GM21360 (cell line): ENCODE results near the gene GART.
A peak's percentile ranks its signal among the peaks of the same experiment; 100 is the strongest.
"Not testable (repeated sequence)": the region's sequence is repeated elsewhere in the genome, so short reads cannot be mapped to it uniquely, and the experiment has no call there.

Experiments used
- ATAC-seq: cut with Tn5 transposase; IDR thresholded peaks from one replicate; pipeline ENCODE4 v1.9.1; 2021; ENCODE audit warnings: mild to moderate bottlenecking, moderate library complexity; ENCODE audit not compliant: unreplicated experiment

Gene GART

DNA sequence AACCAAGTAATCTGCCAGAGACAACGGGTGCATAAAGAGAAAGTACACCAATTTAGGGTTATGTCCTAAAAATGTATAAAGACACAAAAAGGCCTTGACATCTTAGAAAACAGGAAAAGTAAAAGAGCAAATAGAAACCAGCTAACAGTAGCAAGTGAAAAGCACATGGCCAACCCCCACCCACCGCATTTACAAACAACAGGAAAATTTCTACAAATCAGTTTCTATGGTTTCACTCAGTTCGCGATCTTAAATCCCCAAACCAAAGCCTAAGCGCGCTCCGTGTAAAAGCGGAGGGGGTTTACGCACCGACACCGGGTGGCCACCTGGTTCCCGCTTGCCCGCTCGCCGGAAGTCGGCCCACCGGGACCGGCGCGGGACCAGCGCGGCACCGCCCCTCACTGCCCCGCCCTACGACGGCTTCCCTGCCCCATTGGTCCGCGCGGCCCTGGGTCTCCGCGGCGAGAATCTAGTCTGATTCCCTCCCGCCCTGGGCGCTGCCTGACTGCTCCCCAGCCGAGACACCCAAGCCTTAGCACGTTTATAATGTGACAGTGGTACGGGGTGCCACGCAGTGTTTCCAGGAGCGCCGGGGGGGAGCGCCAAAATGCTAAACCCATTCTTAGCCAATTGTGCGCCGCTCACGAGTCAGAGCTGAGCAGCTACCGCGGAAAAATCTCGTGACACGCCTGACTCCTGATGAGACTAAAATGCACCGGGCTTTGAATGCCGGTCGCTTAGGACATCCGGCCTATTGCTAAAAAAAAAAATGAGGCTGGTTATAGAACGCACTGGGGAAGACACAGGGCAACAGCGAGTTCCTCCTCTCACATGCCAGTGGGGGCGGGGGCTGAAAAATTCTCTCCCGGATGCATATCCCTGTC, at the start of gene GART:
TSS of gene GART (minus strand) at position 362 of the 884 bp plus-strand sequence. CDS start 2,802 bp downstream, outside the sequence.
- peak; percentile 50 for ATAC-seq

DNA sequence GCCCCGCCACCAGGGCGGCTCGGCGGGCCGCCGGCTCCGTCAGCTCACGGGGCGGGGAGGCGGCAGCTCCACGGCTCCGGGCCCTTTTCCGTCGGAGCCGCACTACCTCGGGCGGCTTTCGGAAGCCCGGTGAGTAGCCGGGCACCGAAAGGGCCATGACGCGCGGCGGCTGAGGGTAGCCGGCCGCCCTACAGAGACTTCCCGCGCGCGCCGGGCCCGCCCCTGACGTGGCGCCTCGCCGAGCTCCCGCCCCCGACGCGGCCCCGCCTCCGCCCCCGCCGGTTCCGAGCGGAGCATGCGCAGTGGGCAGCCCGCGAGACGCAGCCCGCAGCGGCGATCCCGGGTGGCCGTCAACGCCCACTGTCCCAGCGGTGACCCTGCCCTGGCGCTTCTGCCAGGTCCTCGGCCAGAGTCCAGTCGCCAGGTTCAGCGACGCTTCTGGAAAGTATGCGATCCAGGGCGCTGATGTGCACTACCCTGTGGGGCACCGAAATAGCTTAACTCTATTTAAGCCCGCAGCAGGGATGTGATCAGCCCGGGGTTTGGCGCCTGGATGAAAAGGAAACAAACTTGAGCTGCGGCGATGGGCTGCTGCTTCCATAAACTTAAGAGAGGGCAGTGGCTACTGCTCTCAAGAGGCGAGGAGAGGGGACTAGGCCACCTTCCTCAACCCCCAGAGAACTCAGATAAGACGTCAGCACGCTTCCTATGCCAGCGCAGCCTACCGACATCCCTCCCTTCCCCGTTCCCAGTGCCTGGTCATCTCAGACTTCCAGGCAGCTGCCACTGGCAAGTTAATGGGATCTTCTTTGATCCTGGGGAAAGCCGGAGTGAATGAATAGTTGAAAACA, 46.8 kb upstream of the GART start, which contains the start of gene DONSON:
TSS of gene DONSON (minus strand) at position 200 of the 851 bp plus-strand sequence. CDS start at position 157, 43 bp downstream.
- ATAC-seq, result peak; percentile 74

DNA sequence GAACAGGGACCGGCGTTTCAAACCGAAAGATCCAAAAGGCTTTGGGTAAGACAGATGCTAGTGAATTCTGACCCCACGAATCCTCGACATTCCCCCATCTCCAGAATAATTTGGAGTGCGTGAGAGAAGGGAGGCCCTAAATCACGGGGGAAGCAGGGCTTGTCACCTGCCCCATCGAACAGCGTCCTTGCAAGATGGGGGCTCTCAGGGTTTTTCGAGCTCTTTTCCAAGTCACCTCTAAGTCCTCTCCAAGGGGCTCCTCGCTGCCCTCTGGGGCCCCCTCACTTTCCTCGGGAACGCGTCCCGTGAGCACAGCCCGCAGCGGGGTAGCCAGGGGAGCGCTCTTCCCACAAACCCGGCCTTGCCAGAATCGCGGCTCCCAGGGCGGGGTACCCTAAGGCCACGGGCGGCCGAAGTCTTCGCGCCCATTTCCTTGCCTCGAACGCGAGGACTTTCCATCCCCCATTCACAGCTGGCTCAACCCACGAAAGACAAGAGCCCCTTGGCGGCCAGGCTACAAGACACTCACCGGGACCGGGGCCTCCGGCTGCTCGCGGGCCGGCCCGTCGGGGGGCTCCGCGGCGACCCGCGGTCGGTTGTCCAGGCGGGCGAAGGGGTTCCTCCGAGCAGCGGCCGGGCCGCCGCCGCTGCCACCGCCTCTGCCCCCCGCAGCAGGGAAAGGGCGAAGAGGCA, 46.0 kb upstream of the GART start:
- ATAC-seq, result peak; percentile 4

DNA sequence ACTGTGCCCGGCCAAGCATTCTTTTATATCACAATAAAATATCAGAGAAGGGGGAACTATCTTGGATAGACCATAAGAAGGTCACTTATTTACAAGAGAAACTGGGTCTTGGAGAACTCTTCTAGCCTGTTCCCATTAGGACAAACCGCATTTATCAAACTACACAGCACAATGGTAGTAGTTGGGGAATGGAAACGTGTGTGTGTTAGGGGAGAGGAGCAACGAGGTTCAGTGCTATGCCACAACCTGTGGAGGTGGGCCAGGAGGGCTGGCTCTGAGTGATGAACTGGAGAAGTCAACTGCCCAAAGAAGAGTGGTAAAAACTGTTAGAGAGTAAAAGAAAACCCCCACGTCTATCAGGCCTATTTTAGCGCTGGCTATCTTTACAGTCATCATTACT, 45.0 kb upstream of the GART start:
- no peak for ATAC-seq

DNA sequence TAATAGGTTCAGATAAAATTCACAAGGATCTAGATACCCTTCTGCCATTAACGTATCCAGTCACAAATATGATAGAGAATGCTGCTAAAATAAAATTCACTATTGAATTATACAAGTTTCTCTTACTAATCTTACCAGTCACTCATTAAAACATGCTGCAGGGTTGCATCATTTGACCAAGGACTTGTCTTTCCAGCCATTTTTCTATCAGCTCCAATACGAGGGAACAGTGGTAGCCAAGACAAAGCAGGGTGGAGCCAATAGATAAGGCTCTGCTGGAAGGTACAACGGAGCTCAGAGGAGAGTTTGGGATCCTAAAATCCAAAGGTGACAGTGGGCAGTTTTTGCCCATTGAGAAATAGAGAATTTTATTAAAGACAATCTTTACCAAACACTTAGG, 42.5 kb upstream of the GART start:
- no peak for ATAC-seq

DNA sequence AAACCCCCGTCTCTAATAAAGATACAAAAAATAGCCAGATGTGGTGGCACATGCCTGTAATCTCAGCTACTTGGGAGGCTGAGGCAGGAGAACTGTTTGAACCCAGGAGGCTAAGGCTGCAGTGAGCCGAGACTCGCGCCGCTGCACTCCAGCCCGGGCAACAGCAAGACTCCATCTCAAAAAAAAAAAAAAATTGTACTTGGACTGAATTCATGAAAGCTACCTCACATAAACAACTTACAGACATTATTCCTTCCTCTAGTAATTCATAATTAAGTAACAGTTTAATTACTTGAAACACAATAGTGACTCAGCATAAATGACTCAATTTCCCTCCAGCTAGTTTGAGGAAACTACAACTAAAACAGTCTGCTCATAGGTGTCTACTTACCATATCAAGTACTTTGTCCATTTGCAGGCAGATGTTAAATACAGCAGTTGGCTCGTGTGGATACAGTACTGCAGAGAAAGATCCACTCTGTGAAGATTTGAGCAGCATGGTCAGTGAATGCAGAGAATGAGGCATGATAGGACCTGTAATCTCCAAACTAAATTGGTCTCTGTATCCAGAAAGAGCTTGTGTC, 37.1 kb upstream of the GART start:
- ATAC-seq, result no peak

DNA sequence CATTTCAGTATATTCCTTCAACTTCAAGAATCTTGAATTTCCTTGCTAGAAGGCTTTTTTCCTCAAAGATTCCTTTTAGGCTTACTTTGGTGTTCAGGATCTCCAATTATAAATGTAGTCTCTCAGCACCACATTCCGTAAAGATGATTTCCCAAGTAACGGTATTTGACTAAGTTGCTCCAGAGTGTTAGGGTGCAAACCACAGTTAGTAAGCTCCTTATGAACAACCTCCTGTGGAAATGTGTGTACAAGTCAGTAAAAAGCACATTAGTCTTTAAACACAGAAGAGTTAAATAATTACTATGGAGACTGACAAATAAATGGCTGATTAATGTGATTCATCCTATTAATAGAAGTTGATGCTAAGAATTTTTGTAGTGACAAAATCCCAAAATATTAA, 36.3 kb upstream of the GART start:
- ATAC-seq, result no peak

DNA sequence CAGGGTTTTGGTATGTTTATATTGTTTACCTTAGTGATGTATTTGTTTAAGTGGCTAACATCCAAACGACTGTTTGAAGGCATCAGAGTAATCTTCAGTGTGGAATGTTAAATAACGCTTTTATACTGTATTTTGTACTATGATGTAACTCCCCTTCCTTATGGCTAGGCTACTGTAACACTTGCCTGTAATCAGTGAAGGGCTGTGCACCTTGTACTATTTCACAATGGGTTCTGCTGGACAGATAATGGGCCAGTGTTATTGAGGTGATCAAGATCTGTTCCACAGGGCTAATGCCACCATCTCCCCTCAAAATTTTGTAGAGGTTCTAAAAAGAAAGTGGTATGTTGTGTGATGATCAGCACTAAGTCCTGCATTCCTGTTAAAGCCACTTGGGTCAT, 34.8 kb upstream of the GART start:
- not testable (repeated sequence) for ATAC-seq

DNA sequence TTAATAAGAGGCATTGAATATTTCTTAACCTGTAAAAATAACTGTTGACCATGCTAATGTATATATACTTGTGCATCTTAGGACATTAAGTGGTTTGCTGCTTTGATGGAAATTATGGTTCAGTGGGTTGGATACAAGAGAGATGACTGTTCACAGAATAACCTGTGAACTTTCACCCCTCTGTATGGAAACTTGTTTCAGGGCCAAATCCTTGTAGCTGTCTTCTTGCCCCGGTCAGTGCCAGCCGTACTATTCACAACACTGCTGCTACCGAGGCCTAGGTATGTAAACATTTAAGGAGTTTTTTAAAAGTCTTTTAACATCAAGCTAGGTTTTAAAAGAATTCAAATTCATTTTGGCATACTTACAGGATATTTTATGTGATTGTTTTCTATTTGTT, 30.4 kb upstream of the GART start:
- no peak for ATAC-seq

DNA sequence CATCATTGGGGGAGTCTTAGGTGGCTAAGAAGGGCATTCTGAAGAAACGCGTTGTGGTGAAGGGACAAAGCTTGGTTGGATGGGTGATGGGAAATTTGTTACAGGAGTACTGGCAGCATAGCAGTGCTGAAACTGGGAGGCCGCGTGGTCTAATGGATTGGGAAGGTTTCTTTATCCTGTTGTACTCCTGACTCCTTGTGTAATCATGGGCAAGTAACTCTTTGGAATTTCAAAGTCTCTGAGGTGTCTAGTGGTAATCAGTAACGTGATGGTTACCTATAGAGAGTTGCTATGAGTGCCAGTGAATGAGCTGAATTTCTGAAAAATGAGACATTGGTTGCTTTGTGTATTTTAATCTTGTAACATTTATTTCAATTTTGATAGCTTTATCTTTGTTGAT, 28.1 kb upstream of the GART start:
- no peak for ATAC-seq

DNA sequence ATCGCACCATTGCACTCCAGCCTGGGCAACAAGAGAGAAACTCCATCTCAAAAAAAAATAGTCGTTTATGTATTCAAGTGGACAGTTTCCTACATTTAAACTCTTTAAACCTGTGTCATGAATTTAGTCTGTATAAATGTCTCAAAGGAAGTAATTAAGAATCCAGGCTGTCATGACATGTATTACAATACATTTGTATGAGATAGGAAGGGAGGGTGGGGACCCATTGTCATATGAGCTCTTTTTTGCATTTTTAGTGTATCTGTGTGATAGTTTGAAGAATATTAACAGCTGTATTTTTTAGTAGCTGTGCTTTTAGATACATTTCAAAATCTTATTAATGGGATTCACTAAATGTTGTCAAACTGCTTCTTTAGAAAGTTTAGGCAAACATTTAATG, 26.5 kb upstream of the GART start:
- ATAC-seq, result no peak

DNA sequence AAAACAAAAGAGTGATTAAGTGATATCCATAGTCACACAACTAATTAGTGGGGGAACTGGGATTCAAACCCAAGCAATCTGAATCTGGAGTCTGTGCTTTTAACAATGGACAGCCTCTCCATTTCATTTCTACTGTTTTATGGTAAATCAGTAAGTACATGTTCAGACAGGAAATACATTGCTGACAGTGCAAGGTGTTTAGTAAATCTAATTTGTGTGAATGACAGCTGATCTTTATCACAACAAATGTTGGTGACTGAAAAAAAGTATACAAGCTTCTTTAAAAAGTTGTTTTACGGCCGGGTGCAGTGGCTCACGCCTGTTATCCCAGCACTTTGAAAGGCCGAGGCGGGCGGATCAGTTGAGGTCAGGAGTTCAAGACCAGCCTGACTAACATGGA, 26.0 kb upstream of the GART start:
- no peak for ATAC-seq

DNA sequence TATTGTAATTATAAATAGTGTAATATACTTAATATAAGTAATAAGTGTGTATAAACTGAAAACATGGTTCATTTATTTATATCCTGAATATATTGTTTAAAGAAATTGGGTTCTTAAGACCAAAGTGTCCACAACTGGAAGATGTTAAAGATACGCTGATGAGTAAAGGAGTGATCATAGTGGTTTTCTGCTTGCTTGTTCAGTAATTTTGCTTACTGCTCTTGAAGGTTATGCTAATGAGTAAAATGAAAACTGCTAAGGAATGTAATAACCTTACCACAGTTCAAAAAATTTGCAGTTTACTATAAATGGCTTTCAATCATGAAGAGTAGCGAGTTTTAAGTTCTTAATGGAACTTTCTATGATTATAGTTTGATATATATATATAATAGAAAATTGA, 24.6 kb upstream of the GART start:
- ATAC-seq, result no peak

DNA sequence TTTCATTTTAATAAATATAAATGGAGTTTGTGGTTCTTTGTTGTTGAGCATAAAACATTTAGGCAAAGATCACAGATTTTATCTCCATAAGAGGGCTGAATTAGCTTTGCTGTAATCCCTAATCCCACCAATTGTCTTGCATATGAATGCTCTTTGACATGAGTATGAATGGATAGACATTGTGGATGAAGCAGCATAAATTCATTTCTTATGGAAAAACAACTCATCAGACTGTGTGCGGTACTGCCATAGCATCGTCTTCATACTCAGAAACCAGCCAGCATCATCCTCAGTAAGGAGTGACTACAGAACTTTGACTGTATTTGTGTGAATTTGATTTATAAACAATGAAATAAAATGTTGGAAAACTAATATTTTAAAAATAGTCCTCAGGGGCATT, 20.5 kb upstream of the GART start:
- ATAC-seq, result no peak

DNA sequence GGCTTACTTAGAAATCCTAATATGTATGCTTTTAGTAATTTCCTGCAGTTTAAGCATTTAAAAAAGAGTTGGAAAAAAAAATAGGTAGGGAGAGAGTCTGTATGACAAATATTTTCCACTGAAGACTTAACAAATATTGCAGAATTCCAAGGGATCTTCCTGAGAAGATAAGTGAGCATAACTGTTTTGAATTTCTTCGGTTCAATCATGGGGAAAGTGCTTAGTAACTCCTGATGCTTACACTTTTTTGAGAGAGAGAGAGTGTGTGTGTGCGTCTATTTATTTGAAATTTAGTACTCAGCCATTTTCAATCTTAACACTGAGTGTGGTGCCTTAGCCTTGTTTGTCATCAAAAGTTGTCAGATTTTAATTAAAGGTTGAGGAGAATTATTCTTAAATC, 19.5 kb upstream of the GART start:
- no peak for ATAC-seq

DNA sequence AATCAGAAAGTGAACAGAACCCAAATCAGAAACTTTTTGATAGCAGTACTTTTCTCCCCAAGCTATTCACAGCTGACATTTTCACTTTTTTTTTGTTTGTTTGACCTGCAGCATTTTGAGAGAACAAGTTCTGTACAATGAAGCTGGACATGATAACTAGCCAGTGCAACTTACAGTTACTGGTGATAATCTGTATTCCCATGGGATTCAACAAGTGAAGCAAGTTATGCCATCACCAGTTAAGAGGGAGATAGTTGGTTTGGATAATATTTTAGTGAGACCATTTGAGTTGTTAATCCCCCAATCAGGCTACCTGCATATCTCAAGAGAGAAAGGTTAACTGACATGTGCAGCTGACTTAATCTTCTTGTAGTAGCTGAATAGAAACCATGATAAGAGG, 19.0 kb upstream of the GART start:
- no peak for ATAC-seq

DNA sequence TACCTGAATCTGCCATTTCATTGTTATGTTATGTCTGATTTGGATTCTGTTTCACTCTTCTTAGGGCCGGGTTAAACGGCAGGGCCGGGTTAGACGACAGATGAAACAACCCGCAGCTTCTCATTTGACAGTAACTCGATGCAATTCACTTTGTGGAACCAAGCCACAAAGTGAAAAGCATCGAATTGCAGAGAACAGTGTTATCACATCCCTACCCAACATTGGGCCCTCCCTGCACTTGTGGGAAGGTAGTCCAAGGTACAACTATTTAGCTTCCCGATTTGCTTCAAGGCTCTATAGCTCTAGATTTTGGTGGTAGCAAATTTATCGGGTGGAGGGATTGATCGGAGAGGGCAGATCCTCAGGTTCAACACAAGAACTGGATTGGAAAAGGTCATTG, 17.9 kb upstream of the GART start:
- no peak for ATAC-seq

DNA sequence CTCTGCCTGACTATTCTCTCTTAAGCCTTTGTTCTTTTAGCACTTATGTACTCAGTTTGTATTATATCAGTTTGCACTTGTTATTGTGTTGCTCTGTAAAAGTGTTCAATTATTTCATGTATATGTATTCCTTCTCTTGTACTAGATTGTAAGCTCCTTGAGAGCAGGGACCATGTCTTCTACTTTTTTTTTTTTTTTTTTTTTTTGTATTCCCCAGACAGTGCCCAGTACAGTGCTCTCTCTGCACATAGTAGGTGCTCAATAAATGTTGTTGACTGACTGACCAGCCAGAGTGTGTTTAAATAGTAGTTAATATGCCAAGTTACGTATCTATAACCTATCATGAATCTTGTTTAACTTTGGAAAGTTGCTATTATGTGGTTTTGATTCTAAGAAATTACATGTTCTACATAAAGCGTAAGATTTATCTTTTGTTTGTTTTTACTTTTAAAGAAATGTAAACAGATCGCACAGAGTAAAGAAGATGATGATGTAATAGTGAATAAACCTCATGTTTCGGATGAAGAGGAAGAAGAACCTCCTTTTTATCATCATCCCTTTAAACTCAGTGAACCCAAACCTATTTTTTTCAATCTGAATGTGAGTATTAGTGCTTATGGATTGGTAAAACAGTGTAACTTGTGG, 17.0 kb upstream of the GART start:
- no peak for ATAC-seq

DNA sequence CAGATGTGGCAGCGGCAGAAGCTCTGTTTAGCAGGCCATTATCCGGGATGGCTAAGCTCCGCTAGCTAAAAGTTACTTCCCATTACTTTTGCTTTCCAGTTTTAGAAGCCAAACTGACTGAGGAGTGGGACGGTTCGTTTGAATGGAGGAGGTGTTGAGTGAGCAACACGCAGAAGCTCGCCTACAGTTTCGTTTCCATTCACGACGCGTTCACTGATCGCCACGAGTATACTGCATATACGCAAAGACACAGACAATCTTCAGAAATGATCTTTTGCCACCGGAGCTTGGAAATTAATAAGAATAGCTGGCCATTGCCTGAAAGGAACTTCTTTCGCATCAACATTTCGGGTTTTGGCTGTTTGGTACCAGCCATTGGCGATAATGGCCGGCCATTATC, 15.5 kb upstream of the GART start:
- ATAC-seq, result no peak

DNA sequence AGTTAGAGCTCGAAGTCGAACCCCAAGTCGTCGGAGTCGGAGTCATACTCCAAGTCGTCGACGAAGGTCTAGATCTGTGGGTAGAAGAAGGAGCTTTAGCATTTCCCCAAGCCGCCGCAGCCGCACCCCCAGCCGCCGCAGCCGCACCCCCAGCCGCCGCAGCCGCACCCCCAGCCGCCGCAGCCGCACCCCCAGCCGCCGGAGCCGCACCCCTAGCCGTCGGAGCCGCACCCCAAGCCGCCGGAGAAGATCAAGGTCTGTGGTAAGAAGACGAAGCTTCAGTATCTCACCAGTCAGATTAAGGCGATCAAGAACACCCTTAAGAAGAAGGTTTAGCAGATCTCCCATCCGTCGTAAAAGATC, 13.0 kb upstream of the GART start:
- ATAC-seq, result no peak
